MCF 10A (cell line): ENCODE measurements around the gene FLAD1. TPM values are rescaled to one million over a fixed set of nuclear protein-coding genes. Genes with fewer than 3 reads are reported as not detected.

Source experiments
- BruUV-seq: library from RNA; stranded (reverse); fragments of 400-500 nt; replicated peaks from 2 replicates; lab custom pipeline; 2021; lab: Mats Ljungman, UMichigan
- CTCF ChIA-PET: fragments of 300-600 bp; sonication (Branson Sonifier 250); formaldehyde crosslinking; extraction: SDS; loops from one replicate; lab custom pipeline; 2021; ENCODE audit warnings: antibody characterized with exemption, inconsistent platforms; lab: Yijun Ruan, JAX
- POLR2A ChIA-PET: fragments of 300-600, 350-650 bp; sonication (Branson Sonifier 250); formaldehyde crosslinking; extraction: SDS; loops from one replicate; lab custom pipeline; 2020; ENCODE audit warnings: antibody characterized with exemption, inconsistent platforms; lab: Yijun Ruan, JAX
- DNase-seq: peaks from one replicate; pipeline ENCODE4 v3.0.0-alpha.2; 2018; ENCODE audit not compliant: unreplicated experiment
- H3K27ac Mint-ChIP-seq: one replicate; pipeline ENCODE4 v1.8.0; 2022; ENCODE audit warnings: mild to moderate bottlenecking, low read depth, mixed read lengths; ENCODE audit not compliant: unreplicated experiment
- H3K27me3 Mint-ChIP-seq: one replicate; pipeline ENCODE4 v1.8.0; 2022; ENCODE audit warnings: mixed read lengths; ENCODE audit not compliant: insufficient read depth, unreplicated experiment
- H3K36me3 Mint-ChIP-seq: one replicate; pipeline ENCODE4 v1.8.0; 2022; ENCODE audit warnings: mild to moderate bottlenecking, moderate library complexity, mixed read lengths; ENCODE audit not compliant: insufficient read depth, unreplicated experiment
- H3K4me1 Mint-ChIP-seq: one replicate; pipeline ENCODE4 v1.8.0; 2022; ENCODE audit warnings: mixed read lengths; ENCODE audit not compliant: insufficient read depth, unreplicated experiment
- H3K4me3 Mint-ChIP-seq: one replicate; pipeline ENCODE4 v1.8.0; 2022; ENCODE audit warnings: mild to moderate bottlenecking, moderate library complexity, mixed read lengths; ENCODE audit not compliant: unreplicated experiment
- H3K9me3 Mint-ChIP-seq: one replicate; pipeline ENCODE4 v1.8.0; 2022; ENCODE audit warnings: mixed read lengths; ENCODE audit not compliant: unreplicated experiment
- intact Hi-C: fragments of 100-400 bp; cut with micrococcal nuclease; formaldehyde crosslinking; loops from 2 replicates; pipeline ENCODE4 v1.14.1; 2022
- total RNA-seq: library from RNA; stranded (reverse); gene quantifications from 2 replicates; pipeline ENCODE4 v1.2.3, GENCODE V29; 2022
- TF ChIP-seq, protein P1 (sequence below): fragments of 200-600 bp; IDR thresholded peaks from one replicate; pipeline ENCODE4 v1.8.0; 2022; ENCODE audit warnings: antibody characterized with exemption, mild to moderate bottlenecking; ENCODE audit not compliant: unreplicated experiment

The FLAD1 gene
- total RNA-seq, 1 experiment from 2014 or later, result 91.1 TPM

DNA sequence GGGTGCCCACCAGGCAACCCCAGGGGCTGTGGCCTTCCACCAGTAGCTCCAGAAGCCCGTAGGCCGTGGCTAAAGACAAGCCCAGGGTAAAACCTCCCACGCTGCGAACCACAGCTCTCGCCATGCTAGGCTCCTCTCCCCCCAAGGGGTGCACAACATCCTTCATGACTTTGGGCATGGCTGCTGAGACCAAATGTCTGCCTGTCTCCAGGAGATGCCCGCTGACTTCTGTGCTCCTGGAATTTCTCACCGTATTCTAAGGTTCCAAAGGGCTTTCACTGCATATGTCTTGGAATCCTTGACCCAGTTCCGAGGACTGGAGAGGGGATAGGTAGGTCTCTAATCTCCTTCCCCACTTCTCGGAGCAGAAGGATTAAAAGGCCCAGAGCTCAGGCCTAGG, 50.4 kb downstream of the FLAD1 start, which contains the start of the genes DCST1 and DCST2:
Gene DCST1, plus strand, starts transcription at position 301 of the 400 bp plus-strand sequence. CDS start 213 bp downstream, outside the sequence.
Gene DCST2, minus strand, starts transcription at position 258 of the 400 bp plus-strand sequence. Its CDS starts 80 bp downstream, at position 178.
- no TSS peak for BruUV-seq
- DNase-seq, result no peak
- Mint-ChIP-seq H3K27me3 (no peaks in the 10 kb centered on the region), H3K9me3 (no peaks in the 10 kb centered on the region), H3K4me1 (peaks cover 21% of the 10 kb centered on the region), H3K36me3 (no peaks in the 10 kb centered on the region), H3K27ac (no peak within 1 kb of the TSS), H3K4me3 (no peak within 1 kb of the TSS)
- TF ChIP-seq, protein P1, sequence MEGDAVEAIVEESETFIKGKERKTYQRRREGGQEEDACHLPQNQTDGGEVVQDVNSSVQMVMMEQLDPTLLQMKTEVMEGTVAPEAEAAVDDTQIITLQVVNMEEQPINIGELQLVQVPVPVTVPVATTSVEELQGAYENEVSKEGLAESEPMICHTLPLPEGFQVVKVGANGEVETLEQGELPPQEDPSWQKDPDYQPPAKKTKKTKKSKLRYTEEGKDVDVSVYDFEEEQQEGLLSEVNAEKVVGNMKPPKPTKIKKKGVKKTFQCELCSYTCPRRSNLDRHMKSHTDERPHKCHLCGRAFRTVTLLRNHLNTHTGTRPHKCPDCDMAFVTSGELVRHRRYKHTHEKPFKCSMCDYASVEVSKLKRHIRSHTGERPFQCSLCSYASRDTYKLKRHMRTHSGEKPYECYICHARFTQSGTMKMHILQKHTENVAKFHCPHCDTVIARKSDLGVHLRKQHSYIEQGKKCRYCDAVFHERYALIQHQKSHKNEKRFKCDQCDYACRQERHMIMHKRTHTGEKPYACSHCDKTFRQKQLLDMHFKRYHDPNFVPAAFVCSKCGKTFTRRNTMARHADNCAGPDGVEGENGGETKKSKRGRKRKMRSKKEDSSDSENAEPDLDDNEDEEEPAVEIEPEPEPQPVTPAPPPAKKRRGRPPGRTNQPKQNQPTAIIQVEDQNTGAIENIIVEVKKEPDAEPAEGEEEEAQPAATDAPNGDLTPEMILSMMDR, result no peak
- ChIA-PET POLR2A (interaction anchor here (1.2 to 9.7 kb wide), 2 partner anchors 14 to 30 kb away, joined by 4 to 275 read pairs; no protein-coding TSS in a partner anchor), CTCF (interaction anchor here (0.6 to 2.5 kb wide), 5 partner anchors 12 to 16 kb away, joined by 3 to 12 read pairs (median 3); no protein-coding TSS in a partner anchor)
- intact Hi-C loops, result no loop called here

DNA sequence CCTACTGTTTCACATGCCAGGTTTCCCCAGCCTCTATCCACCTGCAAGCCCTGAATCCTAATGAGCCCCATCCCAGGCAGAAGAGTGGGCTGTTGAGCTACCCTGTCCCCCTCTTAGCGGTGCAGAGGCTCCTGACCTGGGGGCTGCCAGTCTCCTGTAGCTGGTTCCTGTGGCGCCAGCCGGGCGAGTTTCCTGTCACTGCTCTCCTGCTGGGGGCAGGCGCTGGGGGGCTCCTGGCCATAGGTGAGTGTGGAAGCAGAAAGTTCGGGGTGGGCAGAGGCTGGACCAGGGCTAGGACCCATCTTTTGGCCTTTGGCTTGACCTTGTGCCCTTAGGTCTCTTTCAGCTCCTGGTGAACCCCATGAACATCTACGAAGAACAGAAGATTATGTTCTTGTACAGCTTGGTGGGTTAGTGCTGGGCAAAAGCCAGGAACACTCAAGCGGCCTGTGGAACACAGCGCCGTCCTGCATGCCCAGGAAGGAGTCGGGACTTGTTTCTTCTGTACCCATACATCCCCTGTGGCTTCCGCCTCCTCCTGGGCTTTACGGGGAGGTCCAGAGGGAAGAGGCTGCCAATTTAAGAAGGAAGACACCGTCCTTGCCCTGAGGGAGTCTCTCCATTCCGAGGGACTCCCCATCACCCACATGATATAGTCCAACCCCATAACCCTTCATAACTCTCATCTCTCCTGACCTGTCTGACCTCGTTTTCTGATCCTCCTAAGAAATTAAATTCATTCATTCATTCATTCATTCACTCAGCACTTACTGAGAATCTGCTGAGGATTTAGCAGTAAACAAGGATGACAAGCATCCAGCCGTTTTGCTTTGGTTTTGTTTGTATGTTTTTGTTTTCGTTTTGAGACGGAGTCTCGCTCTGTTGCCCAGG, 51.4 kb downstream of the FLAD1 start:
- POLR2A ChIA-PET, result interaction anchor here (1.2 to 9.7 kb wide), 2 partner anchors 15 to 31 kb away, joined by 4 to 275 read pairs; no protein-coding TSS in a partner anchor
- Mint-ChIP-seq H3K27me3 (no peaks in the 10 kb centered on the region), H3K4me1 (peaks cover 32% of the 10 kb centered on the region), H3K9me3 (no peaks in the 10 kb centered on the region), H3K36me3 (no peaks in the 10 kb centered on the region), H3K4me3 (no peak overlapping the region), H3K27ac (no peak overlapping the region)
- intact Hi-C loops, result no loop called here
- no peak for DNase-seq
- CTCF ChIA-PET, result interaction anchor here (0.6 to 2.5 kb wide), 8 partner anchors 11 to 81 kb away, joined by 3 to 12 read pairs (median 3); no protein-coding TSS in a partner anchor
- TF ChIP-seq, protein P1, result no peak
- no TSS peak for BruUV-seq

DNA sequence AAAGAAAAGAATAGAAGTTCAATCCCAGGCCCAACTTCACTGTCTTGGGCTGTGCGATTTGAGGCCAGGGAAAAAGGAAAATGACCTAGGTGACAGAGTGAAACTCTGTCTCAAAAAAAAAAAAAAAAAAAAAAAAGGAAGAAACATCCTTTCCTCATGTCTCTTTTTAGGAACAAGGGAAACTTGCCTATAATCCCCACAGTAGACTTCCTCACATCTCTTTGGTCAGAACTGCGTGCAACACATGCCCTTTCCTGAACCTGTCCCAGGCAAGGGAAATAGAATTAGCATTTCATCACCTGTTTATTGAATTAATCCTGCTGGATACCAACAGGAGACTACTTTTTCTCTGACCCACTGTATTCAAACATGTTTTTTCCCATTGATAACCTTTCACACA, 52.8 kb downstream of the FLAD1 start:
- Mint-ChIP-seq H3K27ac (no peak overlapping the region), H3K4me3 (no peak overlapping the region), H3K9me3 (no peaks in the 10 kb centered on the region), H3K36me3 (no peaks in the 10 kb centered on the region), H3K4me1 (peaks cover 33% of the 10 kb centered on the region), H3K27me3 (no peaks in the 10 kb centered on the region)
- DNase-seq, result no peak
- BruUV-seq, result no TSS peak
- POLR2A ChIA-PET, result interaction anchor here (0.7 to 9.7 kb wide), 3 partner anchors 17 to 65 kb away, joined by 3 to 275 read pairs (median 5); partner anchors contain the start of gene SHC1
- intact Hi-C loops, result no loop called here
- CTCF ChIA-PET, result interaction anchor here (2.5 to 23.3 kb wide), 2 partner anchors 9 to 19 kb away, joined by 12 to 390 read pairs; no protein-coding TSS in a partner anchor
- TF ChIP-seq, protein P1, result no peak
